Hematopoietic multipotent progenitor cell treated with erythropoietin and hydrocortisone succinate and interleukin-3 and kit ligand, for 17 days (in vitro differentiated cells): Measurements from ENCODE around the gene CENPK.
"Not testable (repeated sequence)": the region's sequence is repeated elsewhere in the genome, so short reads cannot be mapped to it uniquely, and the experiment has no call there.

Experiments used
- DNase-seq: peaks from one replicate; pipeline ENCODE4 v3.0.0-alpha.2; 2015; ENCODE audit warnings: low spot score

CENPK gene, protein sequence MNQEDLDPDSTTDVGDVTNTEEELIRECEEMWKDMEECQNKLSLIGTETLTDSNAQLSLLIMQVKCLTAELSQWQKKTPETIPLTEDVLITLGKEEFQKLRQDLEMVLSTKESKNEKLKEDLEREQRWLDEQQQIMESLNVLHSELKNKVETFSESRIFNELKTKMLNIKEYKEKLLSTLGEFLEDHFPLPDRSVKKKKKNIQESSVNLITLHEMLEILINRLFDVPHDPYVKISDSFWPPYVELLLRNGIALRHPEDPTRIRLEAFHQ

DNA sequence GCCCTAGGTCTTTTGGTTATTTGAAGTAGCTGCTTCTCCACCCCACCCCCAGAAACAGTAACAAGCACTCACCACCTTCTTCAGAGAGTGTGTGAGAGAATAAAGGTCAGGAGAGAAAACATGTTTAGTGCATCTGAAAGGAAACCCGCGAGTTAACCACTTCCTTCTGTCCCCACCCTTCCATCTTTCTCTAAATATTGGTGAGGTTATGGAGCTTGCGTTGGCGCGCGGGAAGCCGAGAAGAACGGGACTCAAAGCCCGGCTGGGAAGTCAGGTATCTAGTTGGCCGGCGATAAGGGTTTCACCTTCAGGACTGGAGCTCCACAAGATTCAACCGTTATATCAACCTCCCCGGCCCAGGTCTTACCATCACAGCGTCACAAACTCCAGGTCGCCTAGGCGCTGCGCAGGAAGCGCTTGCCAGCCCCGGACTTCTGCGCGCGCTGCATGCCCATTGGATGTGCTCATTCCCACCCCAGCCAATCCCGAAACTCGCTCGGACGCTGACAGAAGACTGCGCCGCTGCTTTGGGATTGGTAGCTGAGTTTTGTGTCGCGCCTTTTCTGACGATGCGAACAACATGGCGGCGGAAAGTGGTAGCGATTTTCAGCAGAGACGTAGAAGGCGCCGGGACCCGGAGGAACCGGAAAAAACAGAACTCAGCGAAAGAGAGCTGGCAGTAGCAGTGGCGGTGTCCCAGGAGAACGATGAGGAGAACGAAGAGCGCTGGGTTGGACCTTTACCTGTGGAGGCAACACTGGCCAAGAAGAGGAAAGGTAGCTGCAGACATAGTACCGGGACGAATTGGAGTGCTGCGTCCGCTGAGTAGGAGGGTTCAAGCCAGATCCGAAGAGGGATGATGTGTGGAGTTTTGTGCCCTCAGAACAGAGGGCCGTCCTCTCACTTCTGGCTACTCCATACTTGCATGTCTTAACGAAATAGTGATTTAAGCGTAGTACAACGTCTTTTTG lies at the start of gene CENPK, which contains the start of gene PPWD1:
TSS of gene CENPK (minus strand) at position 438 of the 971 bp plus-strand sequence. CDS start 8,261 bp downstream, outside the sequence.
TSS of gene PPWD1 (plus strand) at position 566 of the 971 bp plus-strand sequence. CDS start at position 581, 15 bp downstream.
- peak; percentile 92 for DNase-seq

DNA sequence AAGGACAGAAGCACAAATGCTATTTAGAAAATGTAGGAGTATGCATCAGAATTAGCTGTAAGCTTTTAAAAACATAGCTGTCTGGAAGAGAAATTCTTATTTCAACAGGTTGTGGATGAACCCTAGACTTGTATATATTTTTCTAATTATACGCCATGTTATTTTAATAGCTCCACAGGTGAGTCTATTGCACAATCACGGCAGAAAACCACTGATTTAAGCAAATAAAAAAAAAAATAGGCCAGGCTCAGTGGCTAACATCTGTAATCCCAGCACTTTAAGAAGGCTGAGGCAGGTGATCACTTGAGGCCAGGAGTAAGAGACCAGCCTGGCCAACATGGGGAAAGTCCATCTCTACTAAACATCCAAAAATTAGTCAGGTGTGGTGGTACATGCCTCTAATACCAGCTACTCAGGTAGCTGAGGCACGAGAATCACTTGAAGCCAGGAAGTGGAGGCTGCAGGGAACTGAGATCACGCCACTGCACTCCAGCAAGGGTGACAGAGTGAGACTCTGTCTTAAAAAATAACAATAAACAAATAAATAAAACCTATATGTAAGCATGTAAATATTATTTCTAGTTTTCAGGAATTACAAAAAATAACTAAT lies 49.4 kb upstream of the CENPK start:
- DNase-seq, result no peak

DNA sequence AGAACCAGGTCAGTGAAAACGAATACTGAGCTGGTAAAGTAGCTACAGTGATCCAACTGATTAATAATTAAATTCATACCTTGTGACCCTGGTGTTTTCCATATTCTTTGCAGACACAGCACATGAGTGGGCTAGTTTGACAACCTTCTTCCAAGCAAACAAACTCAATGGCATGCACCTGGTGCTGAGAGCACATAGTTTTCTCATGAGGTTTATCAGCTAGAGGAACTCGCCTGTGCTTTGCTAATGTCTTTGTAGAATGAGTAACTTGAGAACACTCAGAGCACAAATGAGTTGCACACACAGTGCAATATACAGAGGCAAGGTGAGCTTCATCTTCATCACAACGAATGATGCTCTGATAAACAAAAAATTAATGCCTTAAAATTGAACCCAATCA lies 48.6 kb upstream of the CENPK start:
- no peak for DNase-seq

DNA sequence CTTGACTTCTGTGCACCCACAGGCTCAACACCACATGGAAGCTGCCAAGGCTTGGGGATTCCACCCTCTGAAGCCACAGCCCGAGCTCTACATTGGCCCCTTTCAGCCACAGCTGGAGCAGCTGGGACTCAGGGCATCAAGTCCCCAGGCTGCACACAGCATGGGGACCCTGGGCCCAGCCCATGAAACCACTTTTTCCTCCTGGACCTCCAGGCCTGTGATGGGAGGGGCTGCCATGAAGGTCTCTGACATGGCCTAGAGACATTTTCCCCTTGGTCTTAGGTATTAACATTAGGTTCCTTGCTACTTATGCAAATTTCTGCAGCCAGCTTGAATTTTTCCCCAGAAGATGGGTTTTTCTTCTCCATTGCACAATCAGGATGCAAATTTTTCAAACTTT lies 38.8 kb upstream of the CENPK start:
- not testable (repeated sequence) for DNase-seq

DNA sequence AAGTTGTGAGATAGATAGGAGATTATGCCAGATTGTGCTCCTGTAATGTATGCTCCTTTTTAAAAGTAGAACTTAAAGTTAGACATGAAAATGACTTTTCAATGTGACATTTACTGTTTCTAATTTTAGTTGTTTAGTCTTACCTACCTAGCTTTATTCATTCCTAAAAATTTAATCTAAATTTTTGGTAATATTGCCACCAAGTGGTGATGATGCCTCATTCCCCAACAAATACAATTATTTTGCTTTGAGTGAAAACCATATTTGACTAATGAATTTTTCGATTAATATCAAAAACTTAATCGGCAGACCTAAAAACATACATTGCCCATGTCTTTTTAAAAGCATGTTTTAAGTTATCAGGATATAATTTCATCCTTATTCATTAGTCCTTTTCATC lies 25.7 kb upstream of the CENPK start:
- DNase-seq, result no peak

DNA sequence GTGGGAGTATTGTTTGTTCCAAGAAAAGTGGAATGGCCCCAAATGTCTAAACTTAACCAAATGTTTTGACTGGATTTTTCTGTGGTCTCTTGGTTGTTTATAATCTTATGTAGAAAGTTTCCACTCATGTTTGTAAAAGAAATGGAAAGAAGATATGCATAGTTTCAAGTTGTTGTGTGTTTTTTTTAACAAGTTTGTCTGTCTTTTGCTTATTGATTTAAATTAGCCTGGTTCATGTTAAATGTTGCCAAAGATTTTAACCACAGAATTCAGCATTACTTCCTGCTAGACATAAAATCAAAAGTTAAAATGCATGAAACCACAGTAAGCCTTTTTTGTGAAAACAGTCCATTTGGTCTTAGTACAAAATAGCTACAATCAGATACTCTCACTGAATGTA lies 14.2 kb upstream of the CENPK start:
- DNase-seq, result no peak

DNA sequence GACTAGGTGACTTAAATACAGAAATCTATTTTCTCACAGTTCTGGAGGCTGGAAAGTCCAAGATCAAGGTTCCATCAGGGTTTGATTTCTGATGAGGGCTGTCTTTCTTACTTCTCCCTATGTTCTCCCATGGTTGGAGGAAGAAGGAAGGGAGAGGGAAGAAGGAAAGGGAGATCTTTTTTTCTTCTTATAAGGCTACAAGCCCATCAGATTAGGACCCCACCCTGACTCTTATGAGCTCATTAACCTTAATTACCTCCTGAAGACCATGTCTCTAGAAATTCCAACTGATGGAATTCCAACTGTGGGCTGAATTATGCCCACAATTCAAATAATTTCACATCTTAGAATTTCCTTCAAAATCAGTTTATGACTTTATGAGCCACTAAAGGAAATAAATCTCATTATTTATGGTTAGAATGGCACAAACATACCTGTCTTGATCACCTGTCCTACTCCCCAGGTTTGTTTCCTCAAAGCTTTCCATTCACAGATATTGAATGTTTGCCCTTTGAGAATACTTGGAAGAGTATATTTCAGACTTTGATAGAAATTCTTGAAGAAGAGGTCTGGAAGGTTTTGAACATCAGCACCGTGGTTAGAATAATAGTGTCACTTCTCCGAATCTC lies 7.7 kb upstream of the CENPK start:
- no peak for DNase-seq

DNA sequence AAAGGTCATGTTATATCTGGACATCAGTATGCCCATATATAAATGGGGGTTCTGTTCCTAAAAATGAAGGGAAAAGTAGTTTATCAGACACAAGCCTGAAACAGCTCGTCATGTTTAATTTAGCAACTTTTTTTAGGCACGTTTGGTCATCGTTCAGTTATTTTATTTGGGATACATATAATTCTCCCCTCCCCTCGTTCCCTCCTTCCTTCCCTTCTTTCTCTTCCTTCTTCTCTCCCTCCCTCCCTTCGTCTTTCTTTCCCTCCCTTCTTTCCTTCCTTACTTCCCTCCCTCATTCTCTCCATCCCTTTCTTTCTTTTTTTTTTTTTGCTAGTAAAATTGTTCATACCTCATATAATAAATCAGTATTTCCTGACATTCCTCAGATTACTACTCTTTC lies 3.5 kb upstream of the CENPK start:
- DNase-seq, result no peak

DNA sequence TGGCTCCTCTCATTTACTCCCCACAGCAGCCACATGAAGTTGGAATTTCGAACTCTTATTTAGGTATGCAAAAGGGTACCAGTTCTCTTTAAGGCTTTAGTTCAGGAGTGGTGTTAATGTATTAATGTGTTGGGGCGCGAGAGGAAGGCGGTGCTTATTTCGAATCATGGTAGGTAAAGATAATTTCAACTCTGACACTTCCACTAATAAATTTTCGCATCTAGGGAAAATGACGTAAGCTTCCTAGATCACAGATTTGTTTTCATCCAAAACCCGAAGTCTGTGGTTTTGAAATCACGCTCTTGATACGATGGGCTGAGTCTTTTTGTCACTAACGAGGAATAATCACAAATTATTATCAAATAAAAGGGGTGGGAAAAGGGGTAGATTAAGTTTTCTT lies 809 bp upstream of the CENPK start:
- DNase-seq, result peak; percentile 63

DNA sequence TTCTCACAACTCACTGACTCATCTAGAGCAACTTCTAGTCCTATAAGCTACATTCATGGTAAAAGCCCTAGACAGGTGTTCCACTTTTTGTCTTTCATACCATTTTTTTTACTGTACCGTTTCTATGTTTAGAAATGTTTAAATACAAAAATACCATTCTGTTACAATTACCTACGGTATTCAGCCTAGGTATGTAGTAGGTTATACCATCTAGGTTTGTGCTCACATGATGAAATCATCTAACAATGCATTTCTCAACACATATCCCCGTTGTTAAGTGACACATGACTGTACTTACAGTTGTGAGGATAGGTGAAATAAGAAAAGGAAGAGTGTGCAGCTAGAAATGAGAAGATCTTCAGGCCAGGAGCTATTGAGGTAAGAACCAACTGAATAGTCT lies 6.2 kb downstream of the CENPK start:
- no peak for DNase-seq

DNA sequence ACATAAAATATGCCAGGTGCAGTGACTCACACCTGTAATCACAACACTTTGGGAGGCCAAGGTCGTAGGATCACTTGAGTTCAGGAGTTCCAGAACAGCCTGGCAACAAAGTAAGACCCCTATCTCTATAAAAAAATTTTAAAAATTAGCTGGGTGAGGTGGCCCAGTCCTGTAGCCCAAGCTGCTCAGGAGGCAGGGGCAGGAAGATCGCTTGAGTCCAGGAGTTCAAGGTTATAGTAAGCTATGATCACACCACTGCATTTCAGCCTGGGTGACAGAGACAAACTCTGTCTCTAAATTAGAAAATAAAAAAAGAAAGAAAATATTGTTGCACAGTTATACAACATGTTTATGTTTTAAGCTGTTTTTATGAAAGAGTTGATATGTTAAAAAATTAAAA lies 6.8 kb downstream of the CENPK start:
- DNase-seq, result no peak

DNA sequence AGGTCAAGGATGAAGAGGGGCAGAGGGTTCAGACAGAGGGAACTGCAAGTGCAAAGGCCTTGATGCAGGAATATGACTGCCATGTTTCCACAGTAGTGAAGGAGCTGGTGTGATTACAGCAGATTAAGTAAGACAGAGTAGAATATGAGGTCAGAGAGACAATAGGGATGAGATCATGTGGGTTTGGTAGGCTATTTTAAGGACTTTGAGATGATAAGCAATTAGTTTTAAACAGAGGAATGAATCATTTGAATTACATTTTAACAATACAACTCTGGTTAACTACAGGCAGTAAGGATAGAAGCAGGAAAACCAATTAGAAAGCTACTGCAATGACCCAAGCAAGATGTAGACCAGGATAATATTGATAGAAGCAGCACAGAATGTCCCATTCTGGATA lies 7.7 kb downstream of the CENPK start:
- DNase-seq, result no peak

DNA sequence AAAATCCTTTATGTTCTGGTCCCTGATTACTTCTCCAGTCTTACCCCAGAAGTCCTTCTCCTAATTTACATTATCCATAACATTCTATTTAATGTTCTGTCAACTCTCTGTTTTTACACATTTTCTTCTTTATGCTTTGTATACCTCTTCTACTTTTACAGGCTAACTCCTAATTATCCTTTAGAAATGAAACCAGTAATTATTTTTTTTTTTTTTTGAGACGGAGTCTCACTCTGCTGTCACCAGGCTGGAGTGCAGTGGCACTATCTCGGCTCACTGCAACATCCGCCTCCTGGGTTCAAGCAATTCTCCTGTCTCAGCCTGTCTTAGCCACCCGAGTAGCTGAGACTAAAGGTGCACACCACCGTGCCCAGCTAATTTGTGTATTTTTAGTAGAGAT lies 9.0 kb downstream of the CENPK start:
- no peak for DNase-seq

DNA sequence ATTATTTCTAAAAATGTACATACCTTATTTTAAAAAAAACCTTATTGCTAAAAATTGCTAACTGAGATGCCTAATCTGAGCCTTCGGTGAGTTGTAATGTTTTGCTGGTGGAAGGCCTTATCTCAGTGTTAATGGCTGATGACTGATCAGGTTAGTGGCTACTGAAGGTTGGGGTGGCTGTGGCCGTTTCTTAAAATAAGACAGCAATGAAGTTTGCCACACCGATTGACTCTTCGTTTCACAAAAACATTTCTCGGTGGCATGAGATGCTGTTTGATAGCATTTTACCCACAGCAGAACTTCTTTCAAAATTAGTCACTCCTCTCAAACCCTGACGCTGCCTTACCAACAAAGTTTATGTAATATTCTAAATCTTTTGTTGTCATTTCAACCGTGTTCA lies 14.7 kb downstream of the CENPK start:
- no peak for DNase-seq

DNA sequence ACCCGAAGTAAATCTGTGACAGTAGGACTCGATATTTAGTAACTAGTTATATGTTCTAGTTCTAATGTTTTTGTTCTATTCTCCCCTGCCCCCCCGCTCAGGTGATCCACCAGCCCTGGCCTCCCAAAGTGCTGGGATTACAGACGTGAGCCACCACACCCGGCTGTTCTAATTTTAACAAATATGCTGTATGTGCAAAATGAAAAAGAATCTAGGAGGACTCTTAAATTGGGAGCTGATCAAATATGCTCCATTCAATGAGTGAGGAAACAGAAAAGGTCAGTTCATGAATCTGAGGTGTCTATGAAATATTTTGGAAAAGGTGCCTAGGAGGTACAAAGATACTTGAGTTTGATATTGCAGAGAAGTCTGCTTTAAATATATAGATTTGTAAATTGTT lies 16.8 kb downstream of the CENPK start:
- DNase-seq, result no peak

DNA sequence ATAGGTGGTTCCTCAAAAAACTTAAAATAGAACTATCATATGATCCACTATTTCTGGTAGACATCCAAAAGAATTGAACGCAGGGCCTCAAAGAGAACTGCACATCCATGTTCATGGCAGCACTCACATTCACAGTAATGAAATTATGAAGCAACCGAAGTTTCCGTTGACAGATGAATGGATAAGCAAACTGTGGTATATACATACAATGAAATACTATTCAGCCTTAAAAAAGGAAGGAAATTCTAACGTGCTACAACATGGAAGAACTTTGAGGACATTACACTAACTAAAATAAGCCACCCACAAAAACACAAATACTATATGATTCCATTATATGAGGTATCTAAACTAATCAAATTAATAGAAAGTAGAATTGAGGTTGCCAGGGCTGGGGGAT lies 18.5 kb downstream of the CENPK start:
- no peak for DNase-seq

DNA sequence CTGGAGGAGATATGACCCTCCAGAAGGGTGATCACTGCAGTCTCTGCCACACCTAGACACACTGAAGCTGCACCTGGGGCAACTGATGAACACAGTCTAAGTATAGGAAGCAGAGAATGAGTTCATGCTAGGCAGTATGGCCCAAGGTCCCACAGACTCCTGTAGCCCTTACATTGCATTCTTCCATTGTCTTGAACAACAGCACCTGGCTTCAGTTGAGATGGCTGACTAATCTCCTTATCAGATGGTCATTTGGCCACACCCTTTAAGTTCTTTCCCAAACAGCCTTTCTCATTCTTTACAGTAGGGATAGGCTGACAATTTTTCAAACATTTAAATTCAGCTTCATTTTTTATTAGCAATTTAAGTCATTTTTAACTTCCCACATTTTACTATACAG lies 23.1 kb downstream of the CENPK start:
- DNase-seq, result no peak

DNA sequence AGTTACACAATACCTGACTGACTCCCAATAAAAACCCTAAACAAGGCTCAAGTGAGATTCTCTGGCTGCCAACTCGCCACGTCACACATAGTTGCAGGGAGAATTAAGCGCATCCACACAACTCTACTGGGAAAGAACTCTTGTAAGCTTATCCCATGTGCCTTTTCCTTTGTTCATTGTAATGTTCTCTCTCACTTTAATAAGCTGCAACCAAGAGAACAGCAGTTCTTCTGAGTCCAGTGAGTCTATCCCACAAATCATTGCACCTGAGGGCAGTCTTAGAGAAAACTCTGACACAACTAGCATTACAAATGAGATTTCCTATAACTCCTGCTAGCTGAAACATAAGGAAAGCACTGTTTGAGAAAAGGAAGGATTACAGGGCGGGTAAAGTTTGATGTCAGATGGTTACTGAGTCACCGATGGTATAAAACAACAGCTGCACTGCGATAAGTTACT lies 27.4 kb downstream of the CENPK start:
- no peak for DNase-seq

DNA sequence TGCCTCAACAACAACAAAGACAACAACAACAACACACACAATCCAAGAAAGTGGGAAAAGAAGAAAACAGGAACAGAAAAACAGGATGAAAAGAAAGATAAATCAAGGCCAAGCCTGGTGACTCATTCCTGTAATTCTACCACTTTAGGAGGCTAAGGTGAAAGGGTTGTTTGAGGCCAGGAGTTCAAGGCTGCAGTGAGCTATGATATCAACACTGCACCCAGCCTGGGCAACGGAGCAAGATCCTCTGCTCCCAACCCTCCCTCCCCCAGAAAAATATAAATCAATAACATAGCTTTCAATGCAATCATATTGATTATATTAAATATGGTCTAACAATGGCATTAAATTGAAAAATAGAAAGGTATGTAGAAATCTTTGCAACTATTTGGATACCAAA lies 32.1 kb downstream of the CENPK start:
- no peak for DNase-seq

DNA sequence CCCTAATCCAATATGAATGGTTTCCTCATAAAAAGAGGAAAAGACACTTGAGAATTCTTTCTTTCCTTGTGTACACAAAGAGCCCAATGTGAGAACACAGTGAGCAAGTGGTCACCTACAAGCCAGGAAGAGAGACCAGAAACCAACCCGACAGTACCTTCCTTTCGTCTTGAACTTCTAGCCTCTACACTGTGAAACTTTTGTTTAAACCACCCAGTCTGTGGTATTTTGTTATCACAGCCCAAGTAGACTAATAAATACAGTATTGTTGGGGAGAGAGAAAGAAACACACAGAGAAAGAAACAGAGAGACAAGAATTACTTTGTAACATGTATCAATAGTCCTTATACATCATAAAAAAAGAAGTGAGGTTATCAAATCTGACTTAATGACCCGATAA lies 37.2 kb downstream of the CENPK start:
- no peak for DNase-seq

DNA sequence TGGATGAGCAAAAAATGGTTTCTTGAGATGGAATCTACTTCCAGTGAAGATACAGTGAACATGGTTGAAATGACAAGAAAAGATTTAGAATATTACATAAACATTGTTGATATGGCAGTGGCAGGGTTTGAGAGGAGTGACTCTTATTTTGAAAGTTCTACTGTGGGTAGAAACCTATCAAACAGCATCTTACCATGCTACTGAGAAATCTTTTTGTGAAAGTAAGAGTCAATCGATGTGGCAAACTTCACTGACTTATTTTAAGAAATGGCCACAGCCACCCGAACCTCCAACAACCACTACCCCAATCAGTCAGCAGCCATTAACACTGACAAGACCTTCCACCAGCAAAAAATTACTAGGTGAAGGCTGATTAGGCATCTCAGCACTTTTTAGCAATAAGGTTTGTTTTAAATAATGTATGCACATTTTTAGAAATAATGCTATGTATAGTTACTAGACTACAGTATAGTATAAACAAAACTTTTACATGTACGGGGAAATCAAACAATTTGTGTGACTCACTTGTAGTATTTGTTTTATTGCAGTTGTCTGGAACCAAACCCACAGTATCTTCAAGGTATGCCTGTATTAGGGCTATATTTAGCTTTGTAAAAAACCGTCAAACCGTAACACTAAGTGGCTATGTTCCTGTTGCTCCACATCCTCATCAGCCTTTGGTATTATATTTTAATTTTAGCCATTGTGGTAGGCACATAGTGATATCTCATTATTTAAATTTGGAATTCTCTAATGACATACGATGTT lies 50.6 kb downstream of the CENPK start:
- DNase-seq, result no peak
